NCI-H82 treated with DMSO at 0.1 percent for 48 hours (cell line): Measurements from ENCODE around the gene TNRC6C.
"Not testable (repeated sequence)": the region's sequence is repeated elsewhere in the genome, so short reads cannot be mapped to it uniquely, and the experiment has no call there.

Experiments
- DNase-seq: peaks from one replicate; lab custom pipeline; 2025; ENCODE audit not compliant: unreplicated experiment; lab: John Stamatoyannopoulos, UW

TNRC6C gene

DNA sequence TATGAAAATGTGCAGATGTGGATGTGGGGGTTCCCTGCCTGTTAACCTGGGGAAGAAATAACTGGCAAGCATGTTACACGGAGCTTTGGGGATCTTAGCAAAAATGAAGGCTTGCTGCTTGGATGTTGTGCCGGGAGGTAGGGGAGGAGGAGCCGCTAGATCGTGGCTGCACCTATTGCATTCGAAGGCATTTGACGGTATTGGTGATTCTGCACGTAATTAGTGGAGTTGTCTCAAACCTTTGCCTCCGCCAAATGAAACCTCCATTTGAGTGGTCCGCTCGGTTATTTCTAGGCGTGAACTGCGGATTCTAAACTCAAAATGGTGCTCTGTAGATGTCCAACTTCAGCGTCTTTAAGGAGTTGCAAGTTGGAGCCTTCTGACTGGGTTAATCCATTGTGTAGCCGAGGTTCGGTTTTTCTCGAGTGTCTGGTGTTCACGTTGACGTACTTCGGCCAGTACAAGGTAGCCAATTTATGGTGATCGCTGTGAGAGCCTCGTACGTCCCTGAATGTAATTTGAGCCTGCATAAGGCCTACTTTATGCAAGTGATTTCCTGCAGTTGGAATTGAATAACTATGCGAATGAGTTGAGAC is 1.5 kb downstream of the TNRC6C start:
- DNase-seq: peak; percentile 48

DNA sequence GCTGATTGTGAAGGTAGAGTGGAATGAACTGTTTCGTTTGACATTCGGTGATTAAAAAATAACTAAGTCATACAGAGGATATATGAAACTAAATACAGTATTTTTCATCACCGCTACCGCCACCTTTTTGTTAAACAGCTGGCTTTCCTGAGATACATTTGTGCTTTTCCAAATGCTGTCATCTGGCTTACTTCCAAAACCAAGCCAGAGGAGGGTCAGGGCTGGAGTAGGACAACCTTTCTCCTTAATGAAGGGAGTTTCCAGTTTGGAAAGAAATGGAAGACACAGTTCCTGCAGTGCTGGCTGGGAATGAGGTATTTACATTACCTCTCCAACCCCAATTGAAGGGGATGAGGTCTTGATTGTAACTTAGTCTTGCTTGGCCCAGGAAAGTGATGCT is 3.2 kb downstream of the TNRC6C start:
- DNase-seq: no peak

DNA sequence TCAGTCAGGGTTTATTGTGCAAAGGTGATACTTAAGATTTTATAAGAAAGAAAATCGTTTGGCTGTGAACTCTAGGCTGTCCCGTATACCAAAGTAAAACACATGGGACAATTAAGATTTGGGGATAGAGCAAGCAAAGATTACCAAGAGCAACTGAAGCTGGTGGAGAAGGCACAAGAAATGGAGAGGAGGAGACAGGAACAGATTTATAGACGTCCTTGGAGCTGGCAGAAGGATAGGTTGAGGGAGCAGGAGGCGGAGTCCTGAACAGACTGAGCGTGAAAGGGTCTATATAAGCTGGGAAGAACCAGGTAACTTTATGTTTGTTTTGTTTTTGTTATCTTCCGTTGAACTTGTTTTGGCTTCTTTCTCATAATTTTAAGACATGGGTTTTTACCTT is 3.8 kb downstream of the TNRC6C start:
- no peak for DNase-seq

DNA sequence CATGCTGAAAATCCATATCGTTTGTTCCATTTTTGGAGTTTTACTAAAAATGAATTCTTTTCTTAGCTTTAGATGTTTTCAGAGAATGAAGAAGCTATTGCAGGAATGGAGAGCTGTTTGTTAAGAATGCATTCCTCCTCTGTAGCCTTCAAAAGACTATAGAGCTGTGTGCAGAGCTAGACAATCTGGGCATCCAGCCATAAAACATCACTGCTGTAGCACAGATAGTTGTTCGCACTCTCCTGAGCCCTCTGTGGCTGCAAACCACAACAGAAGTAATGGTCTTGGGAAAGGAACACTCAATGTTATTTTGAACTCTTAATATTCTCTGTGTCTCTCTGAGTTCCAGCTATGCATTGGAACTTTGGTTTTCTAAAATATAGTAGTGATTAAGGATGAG is 4.9 kb downstream of the TNRC6C start:
- DNase-seq: no peak

DNA sequence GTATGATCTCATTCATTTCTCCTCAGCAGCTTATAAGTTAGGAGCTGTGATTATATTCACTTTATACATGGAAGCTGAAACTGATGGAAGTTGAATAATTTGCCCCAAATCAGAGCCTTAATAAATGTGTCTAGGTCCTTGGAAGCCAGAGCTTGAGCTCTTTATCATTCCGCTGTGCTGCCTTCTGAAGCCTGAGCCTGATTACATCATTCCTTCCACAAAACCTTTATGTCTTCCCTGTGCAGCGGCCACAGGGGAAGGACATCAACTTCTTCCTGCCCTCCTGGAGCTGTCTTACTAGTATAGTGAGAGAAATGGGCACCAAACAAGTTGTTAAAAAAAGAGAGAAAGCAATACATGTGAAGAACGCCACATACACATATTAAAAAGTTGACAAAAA is 6.8 kb downstream of the TNRC6C start:
- DNase-seq: no peak

DNA sequence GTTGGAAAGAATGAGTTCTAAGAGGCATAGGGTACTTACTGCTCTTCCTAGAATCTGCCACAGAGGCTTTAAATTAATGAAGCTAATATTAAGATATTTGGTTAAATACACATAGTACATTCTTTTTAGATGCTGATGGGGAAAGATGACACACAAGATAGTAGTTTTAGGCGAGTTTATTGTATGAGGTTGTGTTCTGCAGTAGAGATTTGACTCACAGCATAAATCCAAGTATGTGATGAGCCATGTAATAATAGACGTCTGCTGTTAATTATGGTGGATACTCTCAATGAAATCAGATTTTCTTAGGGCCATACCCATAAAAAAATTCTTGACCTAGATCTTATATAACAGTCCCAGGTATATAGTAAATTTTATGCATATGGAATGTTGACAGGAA is 8.0 kb downstream of the TNRC6C start:
- DNase-seq: no peak

DNA sequence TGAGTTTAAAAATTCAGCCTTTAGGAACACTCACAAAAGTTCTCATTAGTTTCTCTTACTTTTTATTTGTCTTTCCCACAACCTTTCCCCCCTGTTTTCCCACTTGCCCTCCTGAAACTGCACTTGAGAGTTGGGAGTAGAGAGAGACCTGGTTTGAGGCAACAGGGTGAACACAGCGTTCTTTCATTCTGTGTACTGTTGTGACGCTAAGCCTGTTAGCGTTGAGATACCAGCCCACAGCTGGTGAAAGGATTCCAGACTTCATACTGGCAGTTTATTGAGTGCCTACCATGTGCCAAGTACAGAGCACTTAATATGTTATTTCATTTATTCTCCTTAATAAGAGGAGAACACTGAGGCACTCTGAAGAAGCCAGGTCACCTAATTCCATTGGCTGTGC is 10.3 kb downstream of the TNRC6C start:
- DNase-seq: no peak

DNA sequence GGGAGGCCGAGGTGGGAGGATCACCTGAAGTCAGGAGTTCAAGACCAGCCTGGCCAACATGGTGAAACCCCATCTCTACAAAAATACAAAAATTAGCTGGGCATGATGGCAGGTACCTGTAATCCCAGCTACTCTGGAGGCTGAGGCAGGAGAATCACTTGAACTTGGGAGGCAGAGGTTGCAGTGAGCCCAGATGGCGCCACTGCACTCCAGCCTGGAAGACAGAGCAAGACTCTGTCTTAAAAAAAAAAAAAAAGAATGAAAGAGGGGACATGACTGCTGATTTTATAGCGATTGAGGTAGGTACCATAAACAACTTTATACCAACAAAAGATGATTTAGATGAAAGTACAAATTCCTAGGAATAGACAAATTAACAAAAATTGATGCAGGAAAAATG is 13.8 kb downstream of the TNRC6C start:
- DNase-seq: not testable (repeated sequence)

DNA sequence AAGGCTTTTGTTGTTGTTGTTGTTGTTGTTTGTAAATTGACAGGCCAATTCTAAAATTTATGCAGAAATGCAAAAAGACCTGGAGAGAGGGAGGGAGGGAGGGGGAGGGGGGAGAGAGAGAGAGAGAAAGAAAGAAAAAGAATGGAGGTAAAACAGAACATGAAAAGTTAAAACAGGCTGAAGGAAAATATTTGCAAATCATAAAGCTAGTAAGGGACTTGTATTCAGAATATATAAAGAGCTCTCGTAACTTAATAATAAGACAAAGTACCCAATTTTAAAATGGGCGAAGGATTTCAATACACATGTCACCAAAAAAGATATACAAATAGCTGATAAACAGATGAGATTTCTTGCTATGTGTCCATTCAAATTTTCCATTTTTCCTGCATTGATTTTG is 15.4 kb downstream of the TNRC6C start:
- DNase-seq: no peak

DNA sequence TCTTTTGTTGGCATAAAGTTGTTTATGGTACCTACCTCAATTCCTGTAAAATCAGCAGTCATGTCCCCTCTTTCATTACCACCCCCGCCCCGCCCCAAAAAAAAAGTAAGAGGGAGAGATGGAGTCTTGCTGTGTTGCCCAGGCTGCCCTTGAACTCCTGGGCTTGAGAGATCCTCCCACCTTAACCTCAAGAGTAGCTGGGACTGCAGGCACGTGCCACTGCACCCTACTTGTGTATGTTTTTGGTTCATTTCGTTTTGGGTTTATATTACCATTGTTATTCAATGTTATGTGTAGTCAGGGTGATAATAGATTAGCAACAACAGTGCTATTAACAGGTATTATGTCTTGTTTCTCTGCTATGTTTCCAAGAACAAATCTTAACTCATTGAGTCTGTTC is 15.9 kb downstream of the TNRC6C start:
- no peak for DNase-seq

DNA sequence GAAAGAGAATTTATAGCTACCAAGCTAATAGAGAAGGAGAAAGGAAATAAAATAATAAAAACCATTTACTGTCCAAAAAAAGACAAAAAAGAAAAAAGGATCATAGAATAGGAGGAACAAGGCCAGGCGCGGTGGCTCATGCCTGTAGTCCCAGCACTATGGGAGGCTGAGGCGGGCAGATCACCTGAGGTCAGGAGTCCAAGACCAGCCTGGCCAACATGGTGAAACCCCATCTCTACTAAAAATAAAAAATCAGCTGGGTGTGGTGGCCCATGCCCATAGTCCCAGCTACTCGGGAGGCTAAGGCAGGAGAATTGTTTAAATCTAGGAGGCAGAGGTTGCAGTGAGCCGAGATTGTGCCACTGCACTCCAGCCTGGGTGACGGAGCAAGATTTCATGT is 23.9 kb downstream of the TNRC6C start:
- not testable (repeated sequence) for DNase-seq

DNA sequence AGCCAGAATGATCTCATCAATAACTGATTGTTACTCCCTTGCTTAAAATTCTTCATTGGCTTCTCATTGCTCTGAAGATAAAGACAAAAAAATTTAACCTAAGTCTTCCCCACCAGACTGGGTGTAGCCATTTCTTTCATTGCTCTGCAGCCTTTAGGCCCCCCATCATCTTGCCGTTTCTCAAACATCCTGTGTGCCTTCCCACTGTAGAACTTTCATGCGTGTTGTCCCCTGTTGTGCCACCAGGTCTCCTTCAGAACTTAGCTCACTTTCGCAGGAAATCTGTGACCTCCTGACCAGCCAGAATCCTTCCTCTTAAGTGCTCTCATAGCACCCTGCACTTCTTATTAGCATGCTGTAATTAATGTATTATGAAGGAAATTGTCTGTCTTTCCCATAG is 31.8 kb downstream of the TNRC6C start:
- DNase-seq: no peak

DNA sequence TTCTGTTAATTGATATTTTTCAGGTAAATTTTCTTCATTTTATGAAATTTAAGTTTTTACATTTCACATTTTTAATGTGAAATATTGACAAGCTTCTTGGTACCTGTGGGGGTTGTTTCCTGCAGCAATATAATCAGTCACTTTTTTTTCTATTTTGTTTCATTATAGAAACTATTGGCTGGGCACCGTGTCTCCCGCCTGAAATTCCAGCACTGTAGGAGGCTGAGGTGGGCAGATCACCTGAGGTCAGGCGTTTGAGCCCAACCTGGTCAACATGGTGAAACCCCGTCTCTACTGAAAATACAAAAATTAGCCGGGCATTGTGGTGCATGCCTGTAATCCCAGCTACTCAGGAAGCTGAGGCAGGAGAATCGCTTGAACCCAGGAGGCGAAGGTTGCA is 35.2 kb downstream of the TNRC6C start:
- not testable (repeated sequence) for DNase-seq

DNA sequence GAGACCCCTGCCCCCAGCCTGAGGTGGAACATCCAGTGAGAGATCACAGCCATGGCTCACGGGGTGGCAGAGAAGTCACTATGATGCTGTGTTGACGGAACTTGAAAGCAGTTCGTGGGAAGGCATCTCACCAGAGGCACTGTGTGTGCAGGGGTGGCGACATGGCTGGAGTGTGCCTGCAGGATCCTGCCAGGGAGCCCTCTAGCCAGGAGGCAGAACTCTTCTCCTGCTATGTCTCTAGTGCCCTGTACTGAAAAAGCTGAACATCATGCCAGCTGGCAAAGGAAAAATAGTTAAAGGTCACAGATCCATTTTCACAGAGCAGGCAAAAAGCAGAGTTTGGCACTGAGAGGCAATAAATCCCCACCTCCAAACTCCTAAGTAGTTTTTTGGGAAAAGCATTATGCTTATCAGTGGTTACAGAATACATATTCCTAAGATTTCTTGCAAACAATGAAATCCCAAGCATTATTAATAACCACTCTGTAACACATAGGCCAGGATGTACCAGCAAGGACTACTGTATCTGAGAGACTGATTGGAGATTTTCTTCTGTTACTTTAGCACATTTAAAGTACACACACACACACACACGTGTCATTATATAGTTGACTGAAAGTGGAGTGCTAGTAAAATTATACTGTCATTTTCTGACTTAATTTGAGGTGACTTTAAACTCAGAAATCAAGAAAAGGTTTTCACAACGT is 36.8 kb downstream of the TNRC6C start:
- DNase-seq: no peak

DNA sequence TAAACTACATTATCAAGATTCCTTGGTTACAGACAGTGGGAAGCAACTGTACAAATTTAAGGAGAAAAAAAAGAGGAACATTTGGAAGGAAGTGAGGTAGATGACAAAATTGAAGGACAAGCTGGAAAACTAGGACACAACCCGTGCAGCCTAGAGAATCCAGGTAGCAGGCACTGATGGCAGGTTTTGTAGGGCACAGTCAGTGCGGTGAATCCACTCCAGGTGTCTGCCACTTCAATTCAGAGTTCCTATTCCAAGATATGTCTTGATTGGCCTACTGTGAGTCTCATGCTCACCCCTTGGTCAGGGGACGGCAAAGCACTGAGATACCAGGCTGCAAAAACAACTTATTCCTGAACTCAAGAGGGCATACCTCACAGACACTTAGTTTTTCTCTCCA is 37.8 kb downstream of the TNRC6C start:
- no peak for DNase-seq

DNA sequence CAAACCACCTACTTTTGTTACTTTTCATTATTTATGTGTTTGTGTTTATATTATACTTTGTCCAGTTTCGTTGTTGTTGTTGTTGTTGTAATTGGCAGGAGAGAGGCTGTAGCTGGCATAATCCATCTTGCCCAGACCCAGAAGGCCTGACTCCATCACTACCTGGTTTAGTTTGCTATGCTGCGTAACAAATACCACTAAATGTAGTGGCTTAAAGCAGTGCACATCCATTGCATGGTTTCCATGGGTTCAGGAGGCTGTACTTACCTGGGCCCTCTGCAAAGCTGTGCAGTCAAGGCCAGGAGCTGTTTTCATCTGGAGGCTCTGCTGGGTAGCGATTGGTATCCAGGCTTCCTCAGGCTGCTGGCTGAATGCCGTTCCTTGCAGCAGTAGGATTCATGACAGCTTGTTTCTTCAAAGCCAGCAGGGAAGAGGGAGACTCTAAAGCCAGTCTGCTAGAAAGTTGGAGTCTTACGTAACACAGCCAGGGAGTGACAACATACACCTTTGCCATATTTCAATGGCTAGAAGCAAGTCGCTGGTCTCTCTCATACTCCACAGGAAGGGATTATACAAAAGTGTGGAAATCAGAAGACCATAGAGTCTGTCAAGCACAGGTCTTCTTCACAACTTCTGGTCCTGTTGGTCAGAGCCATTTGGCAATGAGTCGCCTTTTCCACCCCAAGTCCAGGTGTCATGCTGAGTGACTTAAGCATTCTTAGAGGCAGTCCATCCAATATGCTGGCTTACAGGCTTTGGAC is 41.1 kb downstream of the TNRC6C start:
- no peak for DNase-seq

DNA sequence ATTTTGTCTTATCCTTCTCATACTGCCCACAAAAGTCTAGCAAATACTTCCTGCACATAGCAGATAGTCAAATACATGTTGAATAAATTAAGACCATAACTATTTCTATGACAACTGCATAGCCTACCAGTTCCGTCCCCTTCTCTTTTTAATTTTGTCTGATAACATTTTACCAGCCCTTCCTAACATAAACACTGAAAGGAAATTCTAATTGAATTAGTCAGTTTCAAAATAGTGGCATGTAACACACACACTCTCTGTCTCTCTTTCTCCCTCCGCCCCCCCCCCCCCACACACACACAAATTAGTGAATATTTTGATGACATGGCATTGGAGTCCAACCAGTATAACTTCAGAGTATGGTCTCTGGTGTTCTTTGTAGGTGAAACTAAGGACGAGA is 41.8 kb downstream of the TNRC6C start:
- DNase-seq: no peak

DNA sequence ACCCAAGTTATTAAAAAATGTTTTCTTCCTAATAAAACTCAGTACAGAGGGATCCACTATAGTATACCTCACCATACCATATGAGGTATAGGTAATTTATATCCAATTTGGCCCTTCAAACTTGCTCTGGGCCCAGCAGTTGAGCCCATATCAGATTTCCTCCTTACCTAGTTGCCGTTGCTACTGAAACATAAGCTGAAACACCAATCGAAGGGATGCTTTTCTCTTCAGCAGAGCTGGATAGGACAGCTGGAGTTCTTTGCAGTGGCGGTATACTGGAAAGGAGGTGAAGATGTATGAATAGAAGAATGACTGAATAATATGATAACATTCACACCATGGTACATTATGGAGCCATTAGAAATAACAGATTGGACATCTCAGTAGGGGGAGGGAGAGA is 42.7 kb downstream of the TNRC6C start:
- peak; percentile 77 for DNase-seq

DNA sequence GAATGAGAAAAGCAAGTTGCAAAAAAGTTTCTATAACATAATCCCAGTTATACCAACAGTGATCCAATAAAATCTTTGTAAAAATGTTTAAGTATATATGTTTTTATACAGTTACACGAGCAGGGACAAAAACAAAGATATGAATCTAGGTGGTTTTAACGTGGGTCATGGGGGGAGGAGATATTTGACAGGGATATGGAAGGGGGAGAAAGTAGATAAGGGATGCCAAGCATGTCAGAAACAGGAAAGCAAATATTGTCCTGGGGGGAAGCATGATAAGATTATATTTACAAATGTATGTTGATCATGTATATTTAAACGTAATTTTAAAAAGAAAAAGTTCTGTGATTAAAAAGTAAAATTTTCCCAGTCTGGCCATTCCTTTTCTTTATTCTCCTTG is 43.1 kb downstream of the TNRC6C start:
- no peak for DNase-seq

DNA sequence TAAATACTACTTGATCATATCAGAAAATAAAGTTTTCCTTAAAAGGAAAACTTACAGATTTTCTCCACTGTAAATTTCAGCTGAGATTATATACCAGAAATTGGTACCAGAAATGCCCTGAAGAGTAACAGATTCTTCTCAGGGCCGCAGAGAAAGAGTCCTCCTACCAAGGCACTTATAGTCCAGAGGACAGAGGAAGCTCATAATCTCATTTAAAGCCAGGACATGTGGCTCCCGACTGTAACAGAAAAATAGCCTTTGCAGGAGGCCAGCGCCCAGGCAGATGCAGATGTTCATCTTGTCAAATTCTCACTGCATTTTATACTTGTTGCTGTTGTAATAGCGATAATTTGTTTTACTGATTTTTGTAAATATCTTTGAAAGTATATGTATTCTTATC is 43.7 kb downstream of the TNRC6C start:
- DNase-seq: peak; percentile 53

DNA sequence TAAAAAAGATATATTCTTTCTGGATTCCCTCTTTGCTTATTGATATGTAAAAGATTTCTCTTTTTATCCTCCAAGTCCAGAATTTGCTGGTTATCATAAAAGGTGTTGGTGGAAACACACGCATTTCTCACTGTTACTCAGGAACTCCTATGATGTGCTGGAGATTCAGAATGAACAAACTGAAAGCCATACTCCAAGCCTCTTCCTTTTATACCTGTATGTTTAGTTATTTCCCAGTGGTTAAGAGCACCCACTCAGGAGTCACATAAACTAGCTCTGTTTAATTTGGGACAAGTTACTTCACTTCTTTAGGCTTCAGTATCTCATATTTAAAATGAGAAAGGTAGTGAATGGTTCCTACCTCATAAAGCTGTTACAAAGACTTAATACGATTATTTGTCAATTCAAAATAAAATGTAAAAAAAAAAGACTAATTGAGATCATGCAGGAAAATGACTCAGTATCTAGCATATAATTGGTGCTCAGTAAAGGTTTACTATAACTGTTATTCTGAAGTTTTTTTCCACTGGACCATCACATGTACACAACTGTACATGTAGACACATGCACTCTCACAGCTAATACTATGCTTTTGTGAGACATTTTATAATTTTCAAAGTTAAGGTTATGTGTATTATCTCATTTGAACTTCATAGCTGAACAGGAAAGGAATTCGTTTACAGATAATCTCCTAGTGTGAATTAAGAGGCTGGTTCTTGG is 47.1 kb downstream of the TNRC6C start:
- DNase-seq: no peak

DNA sequence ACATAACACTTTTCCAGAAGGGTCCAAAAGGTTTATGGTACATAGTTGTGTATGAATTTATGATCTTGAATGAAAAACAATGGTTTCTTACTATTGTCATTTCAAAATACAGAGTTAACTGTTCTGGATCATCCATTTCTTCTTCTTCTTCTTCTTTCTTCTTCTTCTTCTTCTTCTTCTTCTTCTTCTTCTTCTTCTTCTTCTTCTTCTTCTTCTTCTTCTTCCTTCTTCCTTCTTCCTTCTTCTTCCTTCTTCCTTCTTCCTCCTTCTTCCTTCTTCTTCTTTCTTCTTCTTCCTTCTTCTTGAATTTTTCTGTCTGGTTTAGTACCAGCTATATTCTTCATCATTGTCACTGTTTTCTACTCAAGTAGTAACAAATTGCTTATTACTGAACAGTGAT is 47.8 kb downstream of the TNRC6C start:
- no peak for DNase-seq
